Astrocyte (in vitro differentiated cells and primary cell): ENCODE data around the gene DENND6B.

ENCODE experiments used
- CTCF ChIP-seq: IDR thresholded peaks from 2 replicates; pipeline ENCODE4 v1.5.1; 2011; ENCODE audit warnings: low read depth, mild to moderate bottlenecking, inconsistent platforms, low read length, moderate library complexity; ENCODE audit not compliant: insufficient read depth
- EZH2 ChIP-seq: IDR thresholded peaks from 2 replicates; pipeline ENCODE4 v1.6.1; 2012; ENCODE audit warnings: mild to moderate bottlenecking, low read length, inconsistent platforms; ENCODE audit not compliant: insufficient read depth

GRCh38 chr22:50346470-50346869 lies 19.7 kb upstream of the DENND6B start:
- TF ChIP-seq CTCF (no peak), EZH2 (no peak)
